ENCODE measurements around the gene CCNY.

DNA sequence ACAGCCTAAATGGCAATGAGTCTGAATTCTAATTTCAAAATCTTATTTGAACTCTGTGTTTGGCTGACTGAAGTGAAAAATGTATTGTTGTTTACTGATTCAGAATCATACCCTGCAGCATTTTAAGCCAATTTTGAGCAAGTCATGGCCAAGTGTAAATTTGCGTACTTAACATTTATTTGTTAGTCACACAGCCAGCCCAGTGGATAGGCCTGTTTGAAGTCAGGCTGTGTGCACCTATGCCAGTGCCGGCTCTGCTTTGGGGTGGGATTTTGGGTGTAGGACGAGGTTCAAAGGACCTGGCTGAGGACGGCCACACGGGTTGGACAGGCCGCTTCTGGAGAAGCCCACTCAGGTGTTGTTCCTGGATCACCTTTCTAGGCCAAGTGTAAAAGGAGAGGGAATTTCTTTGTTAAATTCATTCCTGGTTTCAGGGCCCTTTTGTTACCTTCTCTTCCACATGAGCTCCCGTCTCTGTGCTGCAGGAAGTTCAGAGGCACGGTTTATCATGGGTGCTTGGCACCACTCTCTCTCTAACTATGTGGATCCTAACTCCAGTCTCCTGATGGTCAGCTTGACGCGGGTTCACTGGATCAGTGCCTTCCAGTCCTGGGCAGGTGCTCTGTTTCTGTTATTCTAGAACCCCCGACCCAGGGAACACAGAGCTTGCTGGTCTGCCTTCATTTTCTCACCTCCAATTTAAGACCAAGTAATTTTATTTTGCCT, 84.7 kb downstream of the CCNY start:
- TF ChIP-seq, protein P1, sequence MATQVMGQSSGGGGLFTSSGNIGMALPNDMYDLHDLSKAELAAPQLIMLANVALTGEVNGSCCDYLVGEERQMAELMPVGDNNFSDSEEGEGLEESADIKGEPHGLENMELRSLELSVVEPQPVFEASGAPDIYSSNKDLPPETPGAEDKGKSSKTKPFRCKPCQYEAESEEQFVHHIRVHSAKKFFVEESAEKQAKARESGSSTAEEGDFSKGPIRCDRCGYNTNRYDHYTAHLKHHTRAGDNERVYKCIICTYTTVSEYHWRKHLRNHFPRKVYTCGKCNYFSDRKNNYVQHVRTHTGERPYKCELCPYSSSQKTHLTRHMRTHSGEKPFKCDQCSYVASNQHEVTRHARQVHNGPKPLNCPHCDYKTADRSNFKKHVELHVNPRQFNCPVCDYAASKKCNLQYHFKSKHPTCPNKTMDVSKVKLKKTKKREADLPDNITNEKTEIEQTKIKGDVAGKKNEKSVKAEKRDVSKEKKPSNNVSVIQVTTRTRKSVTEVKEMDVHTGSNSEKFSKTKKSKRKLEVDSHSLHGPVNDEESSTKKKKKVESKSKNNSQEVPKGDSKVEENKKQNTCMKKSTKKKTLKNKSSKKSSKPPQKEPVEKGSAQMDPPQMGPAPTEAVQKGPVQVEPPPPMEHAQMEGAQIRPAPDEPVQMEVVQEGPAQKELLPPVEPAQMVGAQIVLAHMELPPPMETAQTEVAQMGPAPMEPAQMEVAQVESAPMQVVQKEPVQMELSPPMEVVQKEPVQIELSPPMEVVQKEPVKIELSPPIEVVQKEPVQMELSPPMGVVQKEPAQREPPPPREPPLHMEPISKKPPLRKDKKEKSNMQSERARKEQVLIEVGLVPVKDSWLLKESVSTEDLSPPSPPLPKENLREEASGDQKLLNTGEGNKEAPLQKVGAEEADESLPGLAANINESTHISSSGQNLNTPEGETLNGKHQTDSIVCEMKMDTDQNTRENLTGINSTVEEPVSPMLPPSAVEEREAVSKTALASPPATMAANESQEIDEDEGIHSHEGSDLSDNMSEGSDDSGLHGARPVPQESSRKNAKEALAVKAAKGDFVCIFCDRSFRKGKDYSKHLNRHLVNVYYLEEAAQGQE (IDR thresholded peaks at IDR 0.05; ENCODE audit: insufficient read depth in 1 of 2, low read depth in 2 of 2, low read length in 2 of 2), result no peak
- TF ChIP-seq POLR2AphosphoS5 (IDR thresholded peaks at IDR 0.05; ENCODE audit: low read depth, low read length) (no peak), FOXP2 (optimal IDR thresholded peaks at IDR 0.05; ENCODE audit: borderline replicate concordance, extremely low read depth, extremely low read length, insufficient read depth) (no peak), TAF1 (IDR thresholded peaks at IDR 0.05; ENCODE audit: borderline replicate concordance, insufficient read depth, low read length) (no peak)
